GM19438 (cell line): ENCODE measurements around the gene C9orf50.
A peak's percentile ranks its signal among the peaks of the same experiment; 100 is the strongest.
"Not testable (repeated sequence)": the region's sequence is repeated elsewhere in the genome, so short reads cannot be mapped to it uniquely, and the experiment has no call there.

Experiments used
- ATAC-seq: cut with Tn5 transposase; IDR thresholded peaks from one replicate; pipeline ENCODE4 v1.9.1; 2021; ENCODE audit warnings: low read depth; ENCODE audit not compliant: unreplicated experiment

Gene C9orf50

DNA sequence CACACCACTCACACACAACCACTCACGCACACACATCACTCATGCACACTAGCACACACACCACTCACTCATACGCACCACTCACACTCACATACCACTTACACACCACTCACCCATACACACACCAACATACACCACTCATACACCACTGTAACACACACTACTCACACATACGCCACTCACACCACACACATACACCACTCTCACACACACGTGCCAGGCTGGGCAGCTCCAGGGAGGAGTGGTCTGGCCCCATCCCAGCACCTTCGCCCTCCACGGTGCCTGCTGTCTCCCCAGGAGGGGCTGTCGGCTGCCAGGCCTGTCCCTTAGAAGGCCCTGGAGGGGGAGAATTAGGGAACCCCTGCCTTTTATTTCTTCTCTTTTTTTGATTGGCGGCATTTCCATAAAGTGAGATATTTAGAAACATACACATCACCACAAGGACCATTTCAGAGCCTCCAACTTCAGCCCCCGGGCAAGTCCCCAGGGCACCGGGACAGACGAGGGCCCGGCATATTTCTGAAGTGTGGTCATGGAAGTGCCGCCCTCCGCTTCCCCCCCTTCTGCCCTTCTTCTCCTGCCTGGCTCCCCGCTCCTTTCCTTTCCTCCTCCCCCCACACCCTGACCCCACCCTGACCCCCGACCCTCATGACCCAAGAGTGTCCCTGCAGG is 27.3 kb upstream of the C9orf50 start:
- no peak for ATAC-seq

DNA sequence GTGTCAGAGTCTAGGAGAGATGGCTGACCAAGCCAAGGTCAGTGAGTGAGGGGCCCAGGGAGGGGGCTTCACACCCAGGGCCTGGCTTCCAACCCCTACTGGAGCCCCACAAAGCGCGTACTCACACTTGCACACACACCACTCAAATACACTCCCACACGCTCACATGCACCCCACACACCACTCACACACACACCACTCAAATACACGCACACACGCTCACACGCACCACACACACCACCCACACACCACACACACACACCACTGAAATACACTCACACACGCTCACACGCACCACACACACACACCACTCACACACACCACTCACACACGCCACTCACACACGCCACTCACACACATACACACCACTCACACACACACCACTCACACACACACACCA is 26.7 kb upstream of the C9orf50 start:
- ATAC-seq, result no peak

DNA sequence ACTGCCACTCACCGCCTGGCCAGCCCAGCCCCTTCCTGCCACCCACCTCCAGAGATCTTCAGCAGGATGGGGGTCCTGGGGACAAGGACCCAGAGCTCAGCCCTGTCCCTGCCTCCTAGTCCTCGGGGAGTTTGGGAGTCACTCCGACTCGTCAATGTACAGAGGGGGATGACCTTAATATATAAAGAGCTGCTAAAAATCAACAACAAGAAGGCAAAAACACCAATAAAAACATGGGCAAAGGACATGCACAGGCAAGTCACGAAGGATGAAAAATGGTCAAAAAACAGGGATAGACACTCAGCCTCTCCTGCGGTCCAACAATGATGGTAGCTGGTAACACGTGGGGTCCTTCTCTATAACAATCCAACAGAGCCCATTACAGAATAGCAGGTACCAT is 25.8 kb upstream of the C9orf50 start:
- ATAC-seq, result no peak

DNA sequence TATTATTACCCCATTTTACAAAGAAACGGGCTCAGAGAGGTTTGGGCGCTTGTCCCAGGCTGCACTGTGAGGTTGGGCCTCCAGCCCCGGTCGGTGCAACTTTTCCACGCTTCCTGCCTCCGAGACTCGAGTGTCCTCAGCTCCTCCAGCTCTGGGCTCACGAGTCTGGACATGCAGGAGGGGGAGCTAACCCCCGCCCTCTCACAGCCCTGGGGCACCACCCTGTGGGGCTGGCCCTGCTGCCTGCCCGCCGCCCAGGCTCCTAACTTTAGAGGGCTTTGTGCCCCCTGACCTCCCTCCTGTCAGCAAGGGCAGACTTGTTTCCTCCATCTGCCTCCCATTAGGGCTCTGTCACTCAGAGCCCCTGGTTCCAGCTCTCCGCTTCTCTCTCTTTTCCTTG is 25.4 kb upstream of the C9orf50 start:
- no peak for ATAC-seq

DNA sequence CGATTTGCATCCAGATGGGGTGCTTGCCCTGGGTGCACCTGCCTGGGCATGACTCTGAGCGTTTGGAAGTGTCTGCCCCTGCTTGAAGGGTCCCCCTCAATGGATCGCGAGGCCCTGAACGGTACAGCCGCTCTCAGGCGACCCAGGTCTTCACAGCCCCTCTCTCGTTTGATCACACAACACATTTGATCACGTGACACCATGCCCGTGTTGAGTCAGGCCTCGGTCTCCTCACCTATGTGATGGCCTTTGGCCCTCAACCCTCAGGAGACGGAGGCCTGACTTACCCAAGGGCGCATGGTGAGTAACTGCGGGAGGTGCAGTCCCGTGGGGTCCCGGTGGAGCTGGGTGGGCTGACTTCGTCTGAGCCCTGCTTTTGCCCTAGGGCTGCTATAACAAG is 24.0 kb upstream of the C9orf50 start:
- ATAC-seq, result no peak

DNA sequence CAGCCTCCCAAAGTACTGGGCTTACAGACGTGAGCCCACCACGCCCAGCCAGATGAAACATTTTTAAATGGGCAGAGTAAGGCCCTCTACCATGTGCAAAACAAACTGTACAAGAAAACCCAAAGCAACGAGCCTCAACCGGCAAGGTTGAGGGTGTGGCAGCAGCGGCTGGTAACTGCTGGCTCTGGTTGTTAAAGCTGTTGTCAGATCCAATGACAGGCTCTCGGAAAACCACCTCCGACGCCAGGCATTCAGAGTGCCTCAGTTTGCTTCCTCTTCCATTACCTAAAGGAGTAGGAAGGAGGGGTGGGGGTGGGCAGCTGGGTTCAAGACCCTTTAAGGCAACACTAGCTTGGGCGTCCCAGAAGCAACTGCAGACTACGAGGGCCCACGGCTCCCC is 23.5 kb upstream of the C9orf50 start:
- no peak for ATAC-seq

DNA sequence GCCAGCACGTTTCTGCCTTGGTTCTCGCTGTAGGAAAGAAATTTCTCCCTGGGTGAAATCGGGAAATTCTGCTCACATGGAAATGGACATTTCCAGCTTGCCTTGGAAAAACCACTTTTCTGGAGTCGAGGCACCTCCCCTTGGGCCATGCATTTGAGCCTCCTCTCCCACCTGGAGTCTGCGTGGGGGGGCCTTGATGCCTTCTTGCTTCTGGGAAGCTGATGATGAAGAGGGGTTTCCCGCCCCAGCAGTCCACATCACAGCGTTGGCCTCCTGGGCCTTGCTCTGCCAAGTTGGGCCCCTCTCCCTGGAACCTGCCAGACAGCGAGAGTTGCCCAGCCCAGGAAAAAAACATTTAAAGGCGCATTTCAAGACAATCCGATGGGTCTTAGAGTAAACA is 22.8 kb upstream of the C9orf50 start:
- ATAC-seq, result no peak

DNA sequence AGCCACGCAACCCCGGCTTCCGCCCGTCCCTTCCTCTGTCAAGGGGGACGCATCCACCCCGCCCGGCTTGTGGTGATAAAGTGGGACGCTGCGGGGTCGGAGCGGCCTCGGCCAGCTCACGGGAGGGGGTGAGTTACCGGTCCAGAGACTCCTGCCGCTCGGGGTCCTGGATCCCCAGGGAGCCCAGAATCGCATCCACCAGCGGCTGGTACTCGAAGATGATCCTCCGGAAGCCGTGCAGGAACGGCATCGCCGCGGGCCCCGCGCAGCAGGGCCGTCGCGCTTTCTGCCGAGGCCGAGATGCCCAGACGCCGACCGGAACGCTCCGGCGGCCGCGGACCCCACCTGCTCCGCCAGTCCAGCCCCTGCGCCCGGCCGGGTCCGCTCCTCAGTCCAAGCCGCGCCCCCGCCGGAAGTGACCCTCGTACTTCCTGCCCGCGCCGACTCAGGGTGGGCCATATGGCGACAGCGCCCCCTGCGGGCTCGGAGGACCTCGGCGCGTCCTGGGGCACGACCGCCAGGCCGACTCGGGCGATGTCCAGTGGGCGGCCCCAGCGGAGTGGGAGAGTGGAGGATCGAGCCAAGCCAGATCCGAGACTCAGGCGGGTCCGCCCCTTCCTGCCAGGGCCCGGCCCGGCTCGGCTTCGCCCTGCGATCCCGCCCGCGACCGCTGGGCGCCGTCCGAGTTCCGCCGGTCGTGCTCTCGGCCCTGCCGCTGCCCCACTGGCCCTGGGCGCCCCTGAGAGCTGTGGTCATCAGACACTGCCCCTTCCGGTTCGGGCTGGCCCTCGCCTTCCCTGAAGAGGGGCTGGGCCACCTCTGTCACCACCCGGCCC is 21.1 kb upstream of the C9orf50 start, which contains the start of gene ASB6:
ASB6 (minus strand) TSS at position 402 of the 836 bp plus-strand sequence; CDS start at position 250, 152 bp downstream.
- ATAC-seq, result peak; percentile 84

DNA sequence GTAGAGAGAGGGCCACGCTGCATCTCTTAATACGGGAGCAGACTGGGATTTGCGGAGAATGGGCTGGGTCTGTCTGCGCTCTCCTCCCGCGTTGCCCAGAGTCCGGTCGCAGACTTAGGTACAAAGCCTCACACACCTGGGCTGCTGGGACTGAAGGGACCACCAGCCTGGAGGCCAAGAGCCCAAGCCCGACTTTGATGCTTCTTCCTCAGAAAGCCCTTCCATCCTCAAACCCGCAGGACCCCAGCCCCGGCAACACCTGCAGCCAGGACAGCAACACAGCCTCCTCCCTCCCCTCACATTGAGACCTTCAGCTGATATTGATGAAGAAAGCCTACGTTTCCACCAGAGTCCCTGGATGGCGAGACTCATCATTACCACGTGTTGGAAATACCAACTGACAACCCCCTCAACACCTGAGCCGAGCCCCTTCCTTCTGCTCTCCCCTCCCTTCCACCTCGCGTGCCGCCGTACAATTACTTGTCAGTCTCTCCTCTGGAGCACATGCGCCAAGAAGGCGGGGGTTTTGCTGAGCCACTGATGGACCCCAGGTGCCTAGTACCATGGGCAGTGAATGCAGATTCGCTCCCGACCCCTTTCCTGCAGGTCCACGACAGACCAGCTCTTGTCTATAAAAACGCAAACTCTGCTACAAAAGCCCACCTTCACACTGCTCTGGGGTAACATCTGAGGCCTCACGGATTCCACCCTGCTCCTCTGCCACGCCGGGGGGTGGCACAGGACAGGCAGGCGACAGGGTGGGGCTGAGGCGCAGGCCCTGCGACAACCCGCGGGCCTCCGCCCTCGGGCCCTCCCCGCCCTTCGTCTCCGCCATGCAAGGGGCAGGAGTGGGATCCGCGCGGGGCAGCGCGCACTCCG is 20.2 kb upstream of the C9orf50 start:
- no peak for ATAC-seq

DNA sequence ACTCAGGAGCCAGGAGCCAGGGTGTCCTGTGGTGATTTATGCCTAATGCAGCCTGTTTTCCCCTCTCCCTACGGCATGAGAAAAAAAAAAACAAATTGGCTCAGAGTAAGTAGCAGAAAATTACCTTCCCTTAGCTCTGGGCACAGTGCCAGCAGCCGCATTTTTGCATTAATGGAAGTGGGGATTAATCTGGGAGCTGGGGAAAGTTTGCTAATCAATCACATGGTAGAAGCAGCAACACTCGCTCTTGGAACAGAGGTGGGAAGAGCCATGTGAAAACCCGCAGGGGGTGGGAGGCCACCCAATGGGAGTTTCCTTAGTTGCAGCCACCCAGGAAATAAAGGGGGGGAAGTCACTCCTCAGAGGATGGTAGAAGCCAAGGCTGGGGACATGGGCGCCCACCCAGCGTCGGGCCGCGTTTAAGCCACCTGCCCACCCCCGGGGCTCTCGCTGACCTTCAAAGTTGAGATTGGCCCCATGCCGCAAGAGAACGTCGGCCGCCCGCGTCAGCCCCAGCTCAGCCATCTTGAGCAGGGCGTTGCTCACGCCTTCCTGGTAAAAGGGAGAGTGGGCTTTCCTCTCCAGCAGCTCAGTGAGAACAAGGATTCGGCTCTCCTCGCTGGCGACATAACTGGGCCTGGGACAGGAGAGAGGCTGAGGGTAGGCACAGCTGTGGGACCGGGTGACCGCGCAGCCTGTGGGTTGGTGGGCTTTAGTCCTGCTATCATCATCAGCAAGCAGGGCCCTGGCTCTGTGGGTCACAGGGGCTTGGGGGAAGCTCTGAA is 19.4 kb upstream of the C9orf50 start:
- ATAC-seq, result no peak

DNA sequence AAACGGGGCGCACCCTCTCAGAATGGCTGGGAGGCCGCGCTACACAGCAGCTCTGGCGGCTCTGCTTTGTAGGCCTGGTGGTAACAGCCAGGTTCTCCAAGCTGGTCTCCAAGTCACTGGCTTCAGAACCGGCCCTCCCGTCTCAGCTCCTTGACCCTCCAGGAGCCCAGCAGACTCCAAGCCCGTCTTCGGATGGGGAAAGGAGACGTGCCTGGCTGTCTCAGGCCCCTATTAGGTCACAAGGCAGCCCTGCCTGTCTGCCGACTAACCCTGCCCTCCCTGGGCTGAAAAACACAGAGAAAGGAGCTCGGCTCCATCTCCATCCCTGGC is 18.8 kb upstream of the C9orf50 start:
- ATAC-seq, result no peak

DNA sequence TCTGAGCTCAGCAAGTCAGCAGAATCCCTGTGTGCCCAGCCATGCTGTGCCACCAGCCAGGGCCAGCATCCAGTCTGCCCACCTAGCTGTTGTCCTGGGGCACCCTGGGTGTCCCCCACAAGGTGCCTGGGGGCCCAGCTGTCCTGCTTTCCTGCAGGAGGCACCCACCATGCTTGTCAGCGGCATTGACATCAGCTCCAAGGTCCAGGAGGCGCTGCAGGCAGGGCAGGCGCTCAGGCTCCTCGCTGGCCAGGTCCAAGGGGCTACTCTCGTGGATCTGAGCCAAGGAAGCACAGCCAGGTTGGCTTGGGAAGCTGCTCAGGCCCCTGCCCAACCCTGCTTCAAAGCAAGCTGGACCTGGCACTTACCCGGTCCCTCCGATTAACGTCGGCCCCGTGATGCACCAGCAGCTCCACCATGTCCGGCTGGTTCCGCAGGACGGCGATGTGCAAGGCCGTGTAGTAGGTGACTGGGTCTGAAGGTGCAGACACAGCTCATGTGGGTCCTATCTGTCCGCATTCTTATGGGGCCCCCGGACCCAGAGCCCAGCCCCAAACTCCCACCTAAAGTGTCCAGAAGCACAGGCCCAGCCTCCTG is 18.2 kb upstream of the C9orf50 start:
- ATAC-seq, result no peak

DNA sequence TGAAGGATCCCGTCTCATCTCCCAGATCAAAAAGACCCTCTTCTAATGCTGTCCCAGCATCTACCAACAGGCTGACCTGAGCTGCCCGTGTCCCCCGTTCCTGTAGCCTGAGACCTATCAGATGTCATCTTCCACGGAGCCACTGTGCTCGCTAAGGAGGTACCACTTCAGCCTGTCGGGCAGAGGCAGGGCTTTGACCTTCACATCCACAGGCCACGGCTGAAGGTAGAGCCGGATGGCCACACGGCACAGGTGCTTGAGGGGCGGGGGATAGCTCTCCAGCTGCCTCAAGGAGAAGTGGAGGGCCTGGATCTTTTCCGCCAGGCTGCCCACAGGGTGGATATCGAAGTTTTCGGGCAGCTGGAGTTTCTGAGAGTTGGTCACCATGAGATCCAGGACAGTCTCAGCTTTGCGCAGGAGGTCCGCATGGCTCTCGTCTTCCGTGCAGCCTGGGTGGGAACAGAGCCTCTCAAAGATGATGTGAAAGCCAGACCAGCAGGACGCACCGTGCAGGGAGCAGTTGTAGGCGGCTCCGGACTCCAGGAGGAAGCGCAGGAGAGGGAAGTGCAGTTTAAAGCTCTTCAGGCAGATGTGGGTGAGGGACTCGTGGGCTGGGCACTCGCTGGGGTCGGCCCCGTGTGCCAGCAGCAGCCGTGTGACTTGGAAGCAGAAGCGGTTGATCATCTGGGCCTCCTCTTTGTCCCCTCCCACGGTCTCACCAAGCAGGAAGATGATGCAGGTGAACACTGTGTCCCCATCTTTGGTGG is 17.0 kb upstream of the C9orf50 start:
- ATAC-seq, result no peak

DNA sequence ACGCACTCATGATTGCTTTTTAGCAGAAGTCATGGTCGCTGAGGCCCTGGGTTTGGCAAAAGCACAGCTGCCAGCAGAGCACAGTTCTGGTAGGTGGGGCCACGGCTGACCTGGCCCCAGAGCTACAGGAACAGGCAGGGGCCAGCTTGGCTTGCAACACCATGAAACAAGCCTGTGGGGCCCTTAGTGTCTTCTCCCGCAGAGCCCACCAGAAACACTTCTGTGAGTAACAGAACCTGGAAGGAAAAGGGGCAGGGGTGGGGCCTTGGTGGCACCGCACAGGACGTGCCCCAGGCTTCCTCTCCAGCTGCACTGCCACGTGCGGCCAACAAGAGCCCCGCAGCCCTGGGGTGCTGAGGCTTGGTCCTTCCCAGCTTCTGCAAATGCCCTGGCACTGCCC is 16.2 kb upstream of the C9orf50 start:
- no peak for ATAC-seq

DNA sequence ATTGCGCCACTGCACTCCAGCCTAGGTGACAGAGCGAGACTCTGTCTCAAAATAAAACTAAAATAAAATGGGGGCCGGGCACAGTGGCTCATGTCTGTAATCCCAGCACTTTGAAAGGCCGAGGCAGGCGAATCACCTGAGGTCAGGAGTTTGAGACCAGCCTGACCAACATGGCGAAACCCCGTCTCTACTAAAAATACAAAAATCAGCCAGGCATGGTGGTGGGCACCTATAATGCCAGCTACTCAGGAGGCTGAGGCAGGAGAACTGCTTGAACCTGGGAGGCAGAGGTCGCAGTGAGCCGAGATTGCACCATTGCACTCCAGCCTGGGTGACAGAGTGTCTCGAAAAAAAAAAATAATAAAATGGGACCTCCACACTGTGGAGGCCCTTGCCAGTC is 15.4 kb upstream of the C9orf50 start:
- not testable (repeated sequence) for ATAC-seq

DNA sequence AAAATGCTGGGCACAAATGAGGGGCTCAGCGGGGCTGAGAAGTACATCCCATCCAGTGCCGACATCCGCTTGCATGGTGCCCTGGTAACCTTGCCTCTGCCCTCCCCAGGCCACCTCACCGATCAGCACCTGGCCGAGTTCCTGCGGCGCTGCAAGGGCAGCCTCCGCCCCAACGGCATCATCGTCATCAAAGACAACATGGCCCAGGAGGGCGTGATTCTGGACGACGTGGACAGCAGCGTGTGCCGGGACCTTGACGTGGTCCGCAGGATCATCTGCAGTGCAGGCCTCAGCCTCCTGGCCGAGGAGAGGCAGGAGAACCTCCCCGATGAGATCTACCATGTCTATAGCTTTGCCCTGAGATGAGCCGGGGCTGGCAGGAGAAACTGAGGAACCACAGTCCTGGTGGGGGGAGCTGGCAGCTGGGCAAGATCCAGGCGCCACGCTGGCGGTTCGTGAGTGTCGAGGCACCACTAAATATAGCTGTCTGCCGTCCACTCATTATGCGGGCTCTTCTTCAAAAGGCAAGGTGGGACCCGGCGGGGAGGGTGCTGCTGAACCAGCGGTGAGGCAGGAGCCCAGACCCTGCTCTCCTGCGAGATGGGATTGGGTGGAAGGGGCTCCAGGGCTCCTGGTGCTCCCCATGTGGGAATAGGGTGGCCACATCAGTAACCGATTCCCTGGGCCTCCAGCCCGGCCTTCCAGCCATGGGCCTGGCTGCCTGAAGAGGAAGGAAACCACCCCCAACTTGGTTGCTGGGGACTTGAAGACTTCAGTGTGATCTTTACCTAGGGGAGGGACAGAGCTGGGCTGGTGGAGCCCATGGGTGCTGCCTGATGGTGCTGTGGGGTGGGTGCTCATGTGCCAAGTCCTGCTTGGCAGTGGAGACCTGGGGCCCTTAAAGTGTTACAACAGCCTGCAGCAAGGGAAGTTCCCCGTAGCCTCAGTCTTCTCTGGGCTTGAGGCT is 14.5 kb upstream of the C9orf50 start:
- ATAC-seq, result no peak

DNA sequence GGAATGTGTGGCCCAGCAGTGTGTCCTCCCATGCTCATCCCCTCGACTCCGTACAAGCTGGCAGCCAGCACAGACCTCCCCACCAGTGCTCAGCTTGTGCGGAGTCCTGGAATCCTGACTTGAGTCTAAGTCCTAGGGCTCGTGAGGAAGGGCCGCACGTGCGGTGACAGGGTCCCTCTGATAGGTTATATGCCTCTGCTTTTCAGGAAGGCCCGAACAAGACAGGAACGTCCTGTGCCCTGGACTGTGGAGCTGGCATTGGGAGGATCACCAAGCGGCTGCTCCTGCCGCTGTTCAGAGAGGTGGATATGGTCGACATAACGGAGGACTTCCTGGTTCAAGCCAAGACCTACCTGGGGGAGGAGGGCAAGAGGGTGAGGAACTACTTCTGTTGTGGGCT is 12.9 kb upstream of the C9orf50 start:
- no peak for ATAC-seq

DNA sequence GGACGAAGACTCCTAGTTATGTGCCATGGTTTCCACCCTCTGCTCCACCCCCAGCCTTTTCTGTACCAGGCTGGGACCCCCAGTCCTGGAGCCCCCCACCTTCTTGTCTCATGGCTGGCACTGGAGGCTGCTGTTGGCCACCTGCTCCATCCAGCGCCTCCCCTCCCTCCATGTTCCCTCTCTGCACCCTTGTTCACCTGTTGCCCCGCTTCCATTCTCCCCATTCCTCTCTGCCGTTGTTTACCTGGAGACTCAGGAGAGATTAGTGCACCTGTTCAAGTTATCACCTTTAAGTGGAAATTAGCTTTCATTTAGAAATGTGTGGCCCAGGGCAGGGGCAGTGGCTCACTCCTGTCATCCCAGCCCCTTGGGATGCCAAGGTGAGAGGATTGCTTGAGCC is 12.3 kb upstream of the C9orf50 start:
- ATAC-seq, result no peak
